Activated CD4-positive, alpha-beta T cell treated with anti-CD3 and anti-CD28 coated beads, Interleukin-2, amount 50 U/mL, for 16 hours (primary cell): ENCODE results near the gene DZANK1.
"Not testable (repeated sequence)": the region's sequence is repeated elsewhere in the genome, so short reads cannot be mapped to it uniquely, and the experiment has no call there.

Experiments used
- DNase-seq: peaks from one replicate; pipeline ENCODE4 v3.0.0-alpha.2; 2020

DZANK1 gene

GRCh38 chr20:18466894-18467730, at the start of gene DZANK1, which contains the start of gene POLR3F:
TSS of gene DZANK1 (minus strand) at chr20:18467030. CDS start at chr20:18465358, 1,672 bp downstream.
TSS of gene POLR3F (plus strand) at chr20:18467390. CDS start at chr20:18467507, 117 bp downstream.
- peak; percentile 95 for DNase-seq

- no peak for DNase-seq
Measured at GRCh38 chr20:18515973-18516372, 49.1 kb upstream of the DZANK1 start.

GRCh38 chr20:18514127-18514526, 47.3 kb upstream of the DZANK1 start:
- no peak for DNase-seq

- DNase-seq: no peak
Measured at GRCh38 chr20:18513208-18513607, 46.4 kb upstream of the DZANK1 start.

GRCh38 chr20:18511571-18511970, 44.7 kb upstream of the DZANK1 start:
- no peak for DNase-seq

GRCh38 chr20:18507218-18508191, 40.7 kb upstream of the DZANK1 start, which contains the start of gene SEC23B:
TSS of gene SEC23B (plus strand) at chr20:18507940. CDS start at chr20:18510836, 2,896 bp downstream.
- peak; percentile 98 for DNase-seq

GRCh38 chr20:18506744-18507143, 39.9 kb upstream of the DZANK1 start:
- DNase-seq: peak; percentile 39

GRCh38 chr20:18504479-18505060, 37.7 kb upstream of the DZANK1 start:
- DNase-seq: no peak

GRCh38 chr20:18501672-18502071, 34.8 kb upstream of the DZANK1 start:
- not testable (repeated sequence) for DNase-seq

- no peak for DNase-seq
Measured at GRCh38 chr20:18497603-18498002, 30.8 kb upstream of the DZANK1 start.

- peak; percentile 85 for DNase-seq
Measured at GRCh38 chr20:18496740-18497592, 30.1 kb upstream of the DZANK1 start, which contains the start of gene RBBP9. TSS of gene RBBP9 (minus strand) at chr20:18497225. CDS start at chr20:18497167, 58 bp downstream.

GRCh38 chr20:18496042-18496441, 29.2 kb upstream of the DZANK1 start:
- no peak for DNase-seq

GRCh38 chr20:18488301-18488700, 21.5 kb upstream of the DZANK1 start:
- DNase-seq: no peak

- DNase-seq: no peak
Measured at GRCh38 chr20:18481596-18481995, 14.8 kb upstream of the DZANK1 start.

GRCh38 chr20:18477821-18478220, 11.0 kb upstream of the DZANK1 start:
- DNase-seq: no peak

- no peak for DNase-seq
Measured at GRCh38 chr20:18477218-18477617, 10.4 kb upstream of the DZANK1 start.

GRCh38 chr20:18466574-18466893, 296 bp downstream of the DZANK1 start:
- DNase-seq: no peak

- no peak for DNase-seq
Measured at GRCh38 chr20:18465536-18466200, 1.2 kb downstream of the DZANK1 start.

- no peak for DNase-seq
Measured at GRCh38 chr20:18456600-18456999, 10.2 kb downstream of the DZANK1 start.

- DNase-seq: no peak
Measured at GRCh38 chr20:18443886-18444285, 22.9 kb downstream of the DZANK1 start.

GRCh38 chr20:18440403-18440802, 26.4 kb downstream of the DZANK1 start:
- DNase-seq: no peak
